ENCODE data around the gene PRR22.

PRR22 gene

GRCh38 chr19:5784581-5785147 lies at the start of gene PRR22:
Gene PRR22, minus strand, starts transcription at chr19:5784746. Its CDS starts 86 bp downstream, at chr19:5784660.
- H3K27ac ChIP-seq: no peak within 1 kb of the TSS
- TF ChIP-seq CTCF (conservative IDR thresholded peaks at IDR 0.05): no peak
- no peak for TF ChIP-seq ZFX (IDR thresholded peaks at IDR 0.05)

GRCh38 chr19:5832527-5833216 lies 48.1 kb upstream of the PRR22 start:
- H3K27ac ChIP-seq: no peak overlapping the region
- no peak for TF ChIP-seq ZFX (IDR thresholded peaks at IDR 0.05)
- no peak for TF ChIP-seq CTCF (conservative IDR thresholded peaks at IDR 0.05)

- no peak overlapping the region for H3K27ac ChIP-seq
- TF ChIP-seq ZFX (IDR thresholded peaks at IDR 0.05) (no peak), CTCF (conservative IDR thresholded peaks at IDR 0.05) (no peak)
These were observed 47.5 kb upstream of the PRR22 start for GRCh38 chr19:5832061-5832460.

- no peak overlapping the region for H3K27ac ChIP-seq
- no peak for TF ChIP-seq CTCF (conservative IDR thresholded peaks at IDR 0.05)
- no peak for TF ChIP-seq ZFX (IDR thresholded peaks at IDR 0.05)
These were observed 46.6 kb upstream of the PRR22 start for GRCh38 chr19:5831159-5831558.

- H3K27ac ChIP-seq: no peak overlapping the region; the same call in 1 of the 2 replicates
- TF ChIP-seq CTCF (conservative IDR thresholded peaks at IDR 0.05) (no peak), ZFX (IDR thresholded peaks at IDR 0.05) (no peak)
These were observed 45.2 kb upstream of the PRR22 start for GRCh38 chr19:5829567-5830310.

GRCh38 chr19:5828661-5829566 lies 44.4 kb upstream of the PRR22 start:
- TF ChIP-seq ZFX (IDR thresholded peaks at IDR 0.05) (no peak), CTCF (conservative IDR thresholded peaks at IDR 0.05) (no peak)
- H3K27ac ChIP-seq: peak overlapping the region; percentile 84
